HepG2 (cell line): ENCODE measurements around the gene KPNB1. TPM values are rescaled to one million over a fixed set of nuclear protein-coding genes. Genes with fewer than 3 reads are reported as not detected.

Source experiments
- CREB3 ChIP-seq: sonication (generic); formaldehyde crosslinking; IDR thresholded peaks from 2 replicates; pipeline ENCODE4 v1.5.0; 2020; ENCODE audit warnings: missing genetic modification reagents
- CREM ChIP-seq, 2 experiments: sonication (generic) in 1 of 2; formaldehyde crosslinking in 1 of 2; IDR thresholded peaks; 2 replicates each; pipeline versions ENCODE4 v1.4.0 to v1.6.1; 2016 to 2020; ENCODE audit warnings: antibody characterized with exemption in 1 of 2, mild to moderate bottlenecking in 1 of 2, missing genetic modification reagents in 1 of 2
- DNMT3B ChIP-seq: conservative IDR thresholded peaks from 2 replicates; pipeline ENCODE4 v1.6.1; 2016; ENCODE audit warnings: missing biosample characterization, control low read depth
- ELF4 ChIP-seq: sonication (generic); formaldehyde crosslinking; IDR thresholded peaks from 2 replicates; pipeline ENCODE4 v1.5.0; 2020; ENCODE audit warnings: missing genetic modification reagents, mild to moderate bottlenecking, moderate library complexity, borderline replicate concordance
- GPBP1L1 ChIP-seq: sonication (generic); formaldehyde crosslinking; IDR thresholded peaks from 2 replicates; pipeline ENCODE4 v1.5.0; 2020; ENCODE audit warnings: mild to moderate bottlenecking, missing genetic modification reagents
- MED8 ChIP-seq: sonication (generic); formaldehyde crosslinking; IDR thresholded peaks from 2 replicates; pipeline ENCODE4 v1.8.1; 2023; ENCODE audit warnings: mild to moderate bottlenecking, missing genetic modification reagents; ENCODE audit not compliant: insufficient replicate concordance
- MXD1 ChIP-seq: sonication (generic); formaldehyde crosslinking; IDR thresholded peaks from 2 replicates; pipeline ENCODE4 v1.4.0; 2020; ENCODE audit warnings: mild to moderate bottlenecking, missing genetic modification reagents
- RERE ChIP-seq: IDR thresholded peaks from 2 replicates; pipeline ENCODE4 v1.6.1; 2016; ENCODE audit warnings: low read depth, missing genetic modification reagents, missing compliant biosample characterization
- TCF7 ChIP-seq: sonication (generic); IDR thresholded peaks from 2 replicates; pipeline ENCODE4 v1.6.1; 2016; ENCODE audit warnings: antibody characterized with exemption, low read depth
- TGIF2 ChIP-seq: IDR thresholded peaks from 2 replicates; pipeline ENCODE4 v1.6.1; 2016; ENCODE audit warnings: control low read depth, missing compliant biosample characterization
- THRA ChIP-seq: sonication (generic); formaldehyde crosslinking; IDR thresholded peaks from 2 replicates; pipeline ENCODE4 v1.4.0; 2020; ENCODE audit warnings: missing genetic modification reagents, borderline replicate concordance
- ZNF451 ChIP-seq: sonication (generic); formaldehyde crosslinking; IDR thresholded peaks from 2 replicates; pipeline ENCODE4 v1.5.0; 2020; ENCODE audit warnings: mild to moderate bottlenecking, missing genetic modification reagents
- ZNF510 ChIP-seq: sonication (generic); formaldehyde crosslinking; IDR thresholded peaks from 2 replicates; pipeline ENCODE4 v1.4.0; 2020; ENCODE audit warnings: low read depth, mild to moderate bottlenecking, missing genetic modification reagents
- ZNF577 ChIP-seq: sonication (generic); formaldehyde crosslinking; IDR thresholded peaks from 2 replicates; pipeline ENCODE4 v1.4.0; 2020; ENCODE audit warnings: mild to moderate bottlenecking, low read depth, missing genetic modification reagents, borderline replicate concordance
- ZNF639 ChIP-seq: conservative IDR thresholded peaks from 2 replicates; pipeline ENCODE4 v1.6.1; 2018; ENCODE audit warnings: missing genetic modification reagents
- polyA plus RNA-seq, 8 experiments: library from polyadenylated mRNA; depleted of rRNA in 3 of 8; stranded (reverse) in 7 of 8; unstranded in 1 of 8; fragments of >200 nt; fragmentation: Illumina TruSeq in 4 of 8; extraction: Trizol in 4 of 8; gene quantifications; 2 replicates each; pipeline versions ENCODE4 v1.2.1 to v1.2.3, GENCODE V29; 2011 to 2016; ENCODE audit warnings: low read depth in 4 of 8, missing spikeins in 1 of 8, mixed read lengths in 1 of 8; ENCODE audit not compliant: insufficient read depth in 1 of 8
- total RNA-seq, 5 experiments: library from RNA; depleted of rRNA; stranded (reverse); fragments of >200 nt; fragmentation: Illumina TruSeq; extraction: Trizol; gene quantifications; 2 replicates each; pipeline ENCODE4 v1.2.3, GENCODE V29; 2016; ENCODE audit warnings: low read depth in 1 of 5

KPNB1 gene
- total and polyA plus RNA-seq, 2 of the 13 experiments (the other 11 are each of a cell fraction or from before 2014, with no cell fraction given), result 164 to 424 TPM

- TF ChIP-seq RERE (CRISPR knock-in tag), result peak; percentile 13; the same call in 1 of the 2 replicates
- no peak for TF ChIP-seq ELF4 (CRISPR knock-in tag)
- TF ChIP-seq CREB3 (CRISPR knock-in tag), result no peak
- TF ChIP-seq CREM (IDR thresholded peaks at IDR 0.05), result peak; percentile 71
- no peak for TF ChIP-seq CREM (CRISPR knock-in tag; IDR thresholded peaks at IDR 0.05)
- TF ChIP-seq DNMT3B (CRISPR knock-in tag), result no peak
- TF ChIP-seq ZNF451 (CRISPR knock-in tag), result no peak
- no peak for TF ChIP-seq GPBP1L1 (CRISPR knock-in tag)
- 0 out of 2 replicates have a peak, but pooled peaks have one; percentile 30 for TF ChIP-seq ZNF510 (CRISPR knock-in tag)
- no peak for TF ChIP-seq MED8 (CRISPR knock-in tag)
- 0 out of 2 replicates have a peak, but pooled peaks have one; percentile 57 for TF ChIP-seq TGIF2
- peak; percentile 28; the same call in 1 of the 2 replicates for TF ChIP-seq THRA (CRISPR knock-in tag)
- no peak for TF ChIP-seq ZNF577 (CRISPR knock-in tag)
- 0 out of 2 replicates have a peak, but pooled peaks have one; percentile 16 for TF ChIP-seq ZNF639
- TF ChIP-seq MXD1 (CRISPR knock-in tag), result no peak
- peak; percentile 61; the same call in 1 of the 2 replicates for TF ChIP-seq TCF7
These were observed 37.1 kb downstream of the KPNB1 start (continued) for GRCh38 chr17:47686664-47687327.
